ENCODE data around the gene C10orf90. TPM values are rescaled to one million over a fixed set of nuclear protein-coding genes. Genes with fewer than 3 reads are reported as not detected.

Gene C10orf90
- total RNA-seq, 4 donors from 2014 or later: 0.26 TPM; not detected in 3

- DNase-seq: no peak
- H3K27ac ChIP-seq: no peak overlapping the region
- TF ChIP-seq POLR2A (IDR thresholded peaks at IDR 0.05): no peak
- no peak overlapping the region for H3K4me3 ChIP-seq
- no peaks in the 10 kb centered on the region for H3K36me3 ChIP-seq
- WGBS, 2 donors: 89 to 94% methylated on average over 6 of the region's 6 CpGs
- H3K9me3 ChIP-seq: no peaks in the 10 kb centered on the region
- no peaks in the 10 kb centered on the region for H3K4me1 ChIP-seq
- H3K27me3 ChIP-seq: peaks cover 0 to 5% (median 0%) of the 10 kb centered on the region in 4 donors
- intact Hi-C loops (cut with DNase I): loop anchor here (10.0 kb wide), 1 partner anchor 515 kb away; no protein-coding TSS in a partner anchor
These were observed 170.7 kb downstream of the C10orf90 start for GRCh38 chr10:126499744-126500143.

GRCh38 chr10:126497672-126498071 is 172.8 kb downstream of the C10orf90 start:
- no peaks in the 10 kb centered on the region for H3K36me3 ChIP-seq

DNA sequence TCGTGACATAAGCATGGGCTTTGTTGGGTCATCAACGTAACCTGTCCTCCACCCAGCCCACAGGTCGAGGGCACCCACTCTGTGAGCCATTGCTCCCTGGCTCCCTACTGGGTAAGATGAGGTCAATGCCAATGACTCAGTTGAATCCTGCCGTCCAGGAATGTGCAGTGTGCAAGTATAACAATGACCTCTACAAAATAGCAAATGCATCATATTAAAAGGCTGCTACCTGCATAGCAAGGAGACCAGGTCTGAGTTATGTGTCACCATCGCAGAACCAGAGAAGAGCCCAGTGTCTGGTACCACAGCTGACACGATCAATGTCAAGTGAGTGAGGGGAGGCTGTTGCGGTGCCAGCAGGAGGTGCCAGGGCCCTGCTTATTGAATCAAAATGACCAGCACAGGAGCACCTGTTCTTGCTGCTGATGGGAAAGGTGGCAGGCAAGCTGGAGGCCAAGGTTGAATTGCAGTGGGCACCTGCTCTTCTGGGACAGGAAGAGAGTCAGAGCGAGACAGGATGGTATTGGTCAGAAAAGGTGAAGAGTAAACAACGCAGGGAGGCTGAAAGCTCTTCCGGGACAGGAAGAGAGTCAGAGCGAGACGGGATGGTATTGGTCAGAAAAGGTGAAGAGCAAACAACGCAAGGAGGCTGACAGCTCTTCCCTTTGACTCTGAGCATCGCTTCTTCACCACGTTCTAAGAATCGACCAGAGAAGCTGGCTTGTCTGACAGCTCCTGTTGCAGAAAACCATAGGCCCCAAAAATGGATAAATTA is 173.5 kb downstream of the C10orf90 start:
- H3K27ac ChIP-seq: no peak overlapping the region
- 78 to 84% methylated on average over 14 to 16 of the region's 16 CpGs for WGBS, 2 donors
- DNase-seq: no peak
- H3K36me3 ChIP-seq: no peaks in the 10 kb centered on the region
- TF ChIP-seq POLR2A (IDR thresholded peaks at IDR 0.05): no peak
- TF ChIP-seq CTCF (IDR thresholded peaks at IDR 0.05): no peak
- H3K9me3 ChIP-seq: no peaks in the 10 kb centered on the region
- H3K27me3 ChIP-seq: no peaks in the 10 kb centered on the region
- no peak overlapping the region for H3K4me3 ChIP-seq
- intact Hi-C loops (cut with DNase I): no loop called here
- no peaks in the 10 kb centered on the region for H3K4me1 ChIP-seq

More at GRCh38 chr10:126497672-126498071, 172.8 kb downstream of the C10orf90 start:
- H3K27ac ChIP-seq: no peak overlapping the region
- no peaks in the 10 kb centered on the region for H3K9me3 ChIP-seq
- no peaks in the 10 kb centered on the region for H3K27me3 ChIP-seq
- H3K4me3 ChIP-seq: no peak overlapping the region
- DNase-seq: no peak
- no peaks in the 10 kb centered on the region for H3K4me1 ChIP-seq
- intact Hi-C loops (cut with DNase I): no loop called here
- WGBS, 2 donors: 87 to 90% methylated on average over 2 of the region's 2 CpGs
- TF ChIP-seq CTCF (IDR thresholded peaks at IDR 0.05): no peak
- no peak for TF ChIP-seq POLR2A (IDR thresholded peaks at IDR 0.05)

- no peaks in the 10 kb centered on the region for H3K9me3 ChIP-seq
- no peak overlapping the region for H3K4me3 ChIP-seq
- 45 to 49% methylated on average over 7 of the region's 7 CpGs for WGBS, 2 donors
- TF ChIP-seq CTCF (IDR thresholded peaks at IDR 0.05): no peak
- TF ChIP-seq POLR2A (IDR thresholded peaks at IDR 0.05): no peak
- no peaks in the 10 kb centered on the region for H3K27me3 ChIP-seq
- H3K4me1 ChIP-seq: no peaks in the 10 kb centered on the region
- intact Hi-C loops (cut with DNase I): no loop called here
- H3K27ac ChIP-seq: no peak overlapping the region
- no peak for DNase-seq
- H3K36me3 ChIP-seq: no peaks in the 10 kb centered on the region
These were observed 179.0 kb downstream of the C10orf90 start for GRCh38 chr10:126491476-126491875.

DNA sequence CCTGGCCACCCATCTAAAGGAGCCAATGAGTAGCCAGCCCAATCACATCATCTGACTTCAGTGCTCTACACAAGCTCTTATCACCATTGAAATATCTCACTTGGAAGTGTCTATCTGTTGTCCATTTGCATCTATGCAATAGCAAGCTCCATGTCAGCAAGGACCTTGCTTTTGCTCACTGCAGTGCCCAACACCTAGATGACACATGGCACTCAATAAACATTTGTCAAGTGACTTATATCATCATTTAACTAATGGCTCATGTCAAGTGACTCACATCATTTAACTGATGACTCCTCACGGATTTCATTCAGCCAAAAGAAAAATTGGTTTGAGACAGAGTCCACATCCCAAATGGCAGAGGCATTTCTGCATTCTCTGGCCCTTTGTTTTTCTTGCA is 189.3 kb downstream of the C10orf90 start:
- Histone ChIP-seq H3K27ac (no peak overlapping the region), H3K9me3 (peaks cover 0 to 5% (median 0%) of the 10 kb centered on the region in 3 donors), H3K4me3 (no peak overlapping the region), H3K27me3 (peaks cover 0 to 3% (median 0%) of the 10 kb centered on the region in 4 donors), H3K36me3 (no peaks in the 10 kb centered on the region), H3K4me1 (no peaks in the 10 kb centered on the region)
- DNase-seq: no peak
- TF ChIP-seq POLR2A (IDR thresholded peaks at IDR 0.05): no peak
- WGBS, 2 donors: 36 to 54% methylated on average over 1 of the region's 1 CpG
- intact Hi-C loops (cut with DNase I): no loop called here

- H3K4me1 ChIP-seq: no peaks in the 10 kb centered on the region
- TF ChIP-seq POLR2A (IDR thresholded peaks at IDR 0.05): no peak
- no peak for TF ChIP-seq CTCF (IDR thresholded peaks at IDR 0.05)
- H3K27ac ChIP-seq: no peak overlapping the region
- WGBS, 2 donors: 88 to 90% methylated on average over 3 of the region's 3 CpGs
- H3K9me3 ChIP-seq: peaks cover 0 to 5% (median 0%) of the 10 kb centered on the region in 3 donors
- H3K36me3 ChIP-seq: no peaks in the 10 kb centered on the region
- intact Hi-C loops (cut with DNase I): no loop called here
- no peak for DNase-seq
- no peak overlapping the region for H3K4me3 ChIP-seq
- H3K27me3 ChIP-seq: peaks cover 0 to 3% (median 0%) of the 10 kb centered on the region in 4 donors
These were observed 189.8 kb downstream of the C10orf90 start for GRCh38 chr10:126480648-126481047.

Data from esophagus squamous epithelium (tissue), 5 donors.